Smooth muscle cell (in vitro differentiated cells): Measurements from ENCODE around the gene OR1I1. TPM values are rescaled to one million over a fixed set of nuclear protein-coding genes. Genes with fewer than 3 reads are reported as not detected.

ENCODE experiments used
- DNase-seq: peaks from one replicate; lab custom pipeline; 2025; ENCODE audit not compliant: unreplicated experiment; lab: John Stamatoyannopoulos, UW
- H2AFZ ChIP-seq: fragments of 200-600 bp; sonication (generic); 2 replicates; pipeline ENCODE4 v1.6.0; 2016; ENCODE audit warnings: antibody characterized with exemption, low read depth, mild to moderate bottlenecking
- H3F3A ChIP-seq: fragments of 200-600 bp; sonication (generic); 2 replicates; pipeline ENCODE4 v1.6.0; 2017; ENCODE audit warnings: antibody characterized with exemption, low read depth
- H3K27ac ChIP-seq: fragments of 200-600 bp; sonication (generic); 2 replicates; pipeline ENCODE4 v1.5.1; 2016; ENCODE audit warnings: low read depth, mild to moderate bottlenecking
- H3K27me3 ChIP-seq: fragments of 200-600 bp; sonication (generic); 2 replicates; pipeline ENCODE4 v1.6.1; 2016; ENCODE audit warnings: low read depth, mild to moderate bottlenecking
- H3K36me3 ChIP-seq: fragments of 200-600 bp; sonication (generic); 2 replicates; pipeline ENCODE4 v1.5.1; 2016; ENCODE audit warnings: low read depth
- H3K4me1 ChIP-seq: fragments of 200-600 bp; sonication (generic); 2 replicates; pipeline ENCODE4 v1.5.1; 2016; ENCODE audit warnings: low read depth
- H3K4me2 ChIP-seq: fragments of 200-600 bp; sonication (generic); 2 replicates; pipeline ENCODE4 v1.6.0; 2016; ENCODE audit warnings: mild to moderate bottlenecking
- H3K4me3 ChIP-seq: fragments of 200-600 bp; sonication (generic); 2 replicates; pipeline ENCODE4 v1.5.1; 2016; ENCODE audit warnings: mild to moderate bottlenecking
- H3K79me2 ChIP-seq: fragments of 200-600 bp; sonication (generic); 2 replicates; pipeline ENCODE4 v1.6.0; 2016; ENCODE audit warnings: low read depth, mild to moderate bottlenecking
- H3K9ac ChIP-seq: fragments of 200-600 bp; sonication (generic); 2 replicates; pipeline ENCODE4 v1.6.0; 2016; ENCODE audit warnings: low read depth
- H3K9me3 ChIP-seq: fragments of 200-600 bp; sonication (generic); replicated peaks from 2 replicates; pipeline ENCODE4 v1.5.1; 2016; ENCODE audit warnings: low read depth
- H4K20me1 ChIP-seq: fragments of 200-600 bp; sonication (generic); 2 replicates; pipeline ENCODE4 v1.6.0; 2016; ENCODE audit warnings: low read depth
- WGBS: methylation state at CpG from one replicate; pipeline ENCODE4 v1.1.7; 2016; ENCODE audit warnings: low lambda C conversion rate; 5-methylcytosine and 5-hydroxymethylcytosine counted together
- polyA plus RNA-seq: library from polyadenylated mRNA; unstranded; fragments of >200 nt; fragmentation: Nextera tagmentation; extraction: Ambion mirVana; gene quantifications from 2 replicates; pipeline ENCODE4 v1.2.1, GENCODE V29; 2016
- total RNA-seq: library from RNA; depleted of rRNA; stranded (reverse); fragments of >200 nt; gene quantifications from 2 replicates; pipeline ENCODE4 v1.2.3, GENCODE V29; 2014
- TF ChIP-seq, protein P1 (sequence below): fragments of 200-600 bp; sonication (generic); IDR thresholded peaks from 2 replicates; pipeline ENCODE4 v1.5.1; 2017; ENCODE audit warnings: borderline replicate concordance, mild to moderate bottlenecking, antibody characterized with exemption; ENCODE audit not compliant: insufficient read depth, poor library complexity, severe bottlenecking

The OR1I1 gene
- total and polyA plus RNA-seq, 2 experiments from 2014 or later: not detected

DNA sequence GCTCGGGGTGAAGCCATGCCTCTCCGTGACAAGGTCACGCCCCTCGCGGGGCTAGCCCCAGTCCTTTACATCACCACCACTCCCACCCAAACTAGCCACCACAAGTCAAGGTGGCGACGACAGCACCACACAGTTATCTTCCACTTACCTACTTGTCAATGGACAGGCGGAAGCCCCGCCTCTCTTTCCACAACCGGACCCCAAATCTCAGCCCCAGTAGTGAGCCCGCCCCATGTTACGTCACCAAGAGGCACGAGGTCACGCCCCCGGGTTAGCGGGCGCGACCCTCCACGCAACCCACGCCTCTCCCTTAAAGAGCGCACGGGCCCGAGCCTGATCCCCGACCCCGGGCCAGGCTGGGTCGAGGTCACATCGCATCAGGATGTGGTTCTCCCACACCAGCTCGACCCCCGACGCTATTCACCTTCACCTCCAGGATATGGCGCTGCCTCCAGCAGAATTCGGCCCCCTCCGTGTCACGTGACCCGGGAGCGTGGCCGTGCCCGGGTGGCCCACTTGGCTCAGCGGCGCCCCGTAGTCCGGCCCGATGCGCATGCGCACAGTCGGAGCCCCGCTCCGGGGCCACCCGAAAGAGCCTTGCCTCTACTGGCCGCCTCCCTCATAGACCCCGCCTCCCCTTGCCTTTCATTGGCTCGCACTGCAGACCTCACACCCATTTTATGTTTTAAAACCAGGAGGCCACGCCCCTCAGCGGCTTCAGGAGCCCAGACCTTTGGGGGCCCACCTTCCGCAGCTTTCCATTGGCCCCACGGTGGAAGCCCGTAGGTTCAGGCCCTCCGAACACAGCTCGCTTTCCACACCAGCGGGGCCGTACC, 43.4 kb downstream of the OR1I1 start:
- peak overlapping the region; percentile 76 for H3K27ac ChIP-seq
- WGBS: under 1% methylated on average over 61 of the region's 61 CpGs
- H2AFZ ChIP-seq: peak overlapping the region; percentile 39
- H3K4me1 ChIP-seq: peaks cover 7% of the 10 kb centered on the region
- H3F3A ChIP-seq: no peaks in the 10 kb centered on the region
- no peaks in the 10 kb centered on the region for H4K20me1 ChIP-seq
- no peaks in the 10 kb centered on the region for H3K36me3 ChIP-seq
- H3K79me2 ChIP-seq: peaks cover 19% of the 10 kb centered on the region
- H3K9ac ChIP-seq: peak overlapping the region; percentile 80
- H3K9me3 ChIP-seq: no peaks in the 10 kb centered on the region
- H3K4me3 ChIP-seq: peak overlapping the region; percentile 62
- TF ChIP-seq, protein P1, sequence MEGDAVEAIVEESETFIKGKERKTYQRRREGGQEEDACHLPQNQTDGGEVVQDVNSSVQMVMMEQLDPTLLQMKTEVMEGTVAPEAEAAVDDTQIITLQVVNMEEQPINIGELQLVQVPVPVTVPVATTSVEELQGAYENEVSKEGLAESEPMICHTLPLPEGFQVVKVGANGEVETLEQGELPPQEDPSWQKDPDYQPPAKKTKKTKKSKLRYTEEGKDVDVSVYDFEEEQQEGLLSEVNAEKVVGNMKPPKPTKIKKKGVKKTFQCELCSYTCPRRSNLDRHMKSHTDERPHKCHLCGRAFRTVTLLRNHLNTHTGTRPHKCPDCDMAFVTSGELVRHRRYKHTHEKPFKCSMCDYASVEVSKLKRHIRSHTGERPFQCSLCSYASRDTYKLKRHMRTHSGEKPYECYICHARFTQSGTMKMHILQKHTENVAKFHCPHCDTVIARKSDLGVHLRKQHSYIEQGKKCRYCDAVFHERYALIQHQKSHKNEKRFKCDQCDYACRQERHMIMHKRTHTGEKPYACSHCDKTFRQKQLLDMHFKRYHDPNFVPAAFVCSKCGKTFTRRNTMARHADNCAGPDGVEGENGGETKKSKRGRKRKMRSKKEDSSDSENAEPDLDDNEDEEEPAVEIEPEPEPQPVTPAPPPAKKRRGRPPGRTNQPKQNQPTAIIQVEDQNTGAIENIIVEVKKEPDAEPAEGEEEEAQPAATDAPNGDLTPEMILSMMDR: no peak
- H3K4me2 ChIP-seq: peak overlapping the region; percentile 88
- H3K27me3 ChIP-seq: no peaks in the 10 kb centered on the region
- peak; percentile 94 for DNase-seq

DNA sequence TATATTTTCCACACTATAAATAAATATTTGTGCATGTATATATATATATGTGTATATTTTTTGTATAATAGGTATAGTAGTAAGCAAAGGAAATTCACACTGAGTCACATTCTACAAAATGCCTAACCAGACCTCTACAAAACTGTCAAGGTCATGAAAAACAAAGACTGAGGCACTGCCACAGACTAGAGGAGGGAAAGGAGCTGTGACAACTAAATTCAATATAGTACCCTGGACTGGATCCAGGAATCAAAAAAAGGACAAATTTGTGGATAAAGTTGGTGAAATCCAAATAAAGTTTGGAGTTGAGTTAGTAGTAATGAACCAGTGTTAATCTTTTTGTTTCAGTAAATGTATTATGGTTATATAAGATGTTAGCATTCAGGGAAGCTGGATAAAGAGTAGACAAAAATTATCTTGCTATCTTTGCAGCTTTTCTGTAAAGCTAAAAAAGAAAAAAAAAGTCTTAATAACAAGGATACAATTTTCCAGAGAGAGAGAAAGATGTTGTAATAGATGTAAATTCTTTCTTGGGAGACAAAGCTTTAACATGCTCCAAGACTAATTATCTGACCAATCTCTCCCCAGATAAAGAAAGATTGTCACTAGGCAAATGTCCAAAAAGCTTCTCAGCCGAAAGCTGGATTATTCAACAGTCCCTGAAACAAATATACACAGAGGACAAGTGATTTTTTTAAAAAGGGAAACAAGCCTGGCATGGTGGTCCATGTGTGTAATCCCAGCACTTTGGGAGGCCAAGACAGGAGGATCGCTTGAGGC, 44.3 kb downstream of the OR1I1 start:
- peak overlapping the region; percentile 64 for H2AFZ ChIP-seq
- H3K4me2 ChIP-seq: peak overlapping the region; percentile 88
- H3K4me1 ChIP-seq: peaks cover 7% of the 10 kb centered on the region
- no peak for DNase-seq
- H3K79me2 ChIP-seq: peaks cover 19% of the 10 kb centered on the region
- 78% methylated on average over 2 of the region's 2 CpGs for WGBS
- H4K20me1 ChIP-seq: no peaks in the 10 kb centered on the region
- peak overlapping the region; percentile 62 for H3K4me3 ChIP-seq
- H3K27me3 ChIP-seq: no peaks in the 10 kb centered on the region
- TF ChIP-seq, protein P1: no peak
- peak overlapping the region; percentile 60 for H3K27ac ChIP-seq
- no peaks in the 10 kb centered on the region for H3K9me3 ChIP-seq
- no peaks in the 10 kb centered on the region for H3K36me3 ChIP-seq
- no peaks in the 10 kb centered on the region for H3F3A ChIP-seq
- no peak overlapping the region for H3K9ac ChIP-seq

DNA sequence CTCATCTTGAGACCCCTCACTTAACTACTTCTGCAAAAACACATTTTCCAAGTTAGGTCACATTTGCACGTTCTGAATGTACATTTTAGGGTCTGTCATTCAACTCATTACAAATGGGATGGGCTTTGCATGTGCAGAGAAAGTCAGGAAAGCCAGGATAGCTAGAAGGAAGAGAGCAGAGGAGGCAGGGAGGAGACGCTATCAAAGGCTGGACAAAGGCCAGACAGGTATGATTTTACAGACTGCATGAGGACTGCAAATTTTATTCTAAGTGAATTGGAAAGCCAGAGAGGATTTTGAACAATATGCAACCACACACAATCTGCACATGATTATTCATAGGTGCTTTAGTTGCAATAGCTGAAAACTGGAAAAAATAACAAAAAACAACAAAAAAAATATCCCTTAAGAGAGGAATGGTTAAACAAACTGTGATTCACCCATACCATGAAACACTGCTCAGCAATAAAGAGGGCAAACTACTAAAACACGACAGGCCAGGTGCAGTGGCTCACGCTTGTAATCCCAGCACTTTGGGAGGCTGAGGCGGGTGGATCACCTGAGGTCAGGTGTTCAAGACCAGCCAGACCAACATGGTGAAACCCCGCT, 46.3 kb downstream of the OR1I1 start:
- TF ChIP-seq, protein P1: no peak
- Histone ChIP-seq H2AFZ (no peak overlapping the region), H3K4me1 (peaks cover 7% of the 10 kb centered on the region), H3K9ac (no peak overlapping the region), H3K27ac (no peak overlapping the region), H3K79me2 (peaks cover 19% of the 10 kb centered on the region), H3F3A (no peaks in the 10 kb centered on the region), H3K4me3 (no peak overlapping the region), H3K4me2 (no peak overlapping the region), H3K9me3 (no peaks in the 10 kb centered on the region), H3K27me3 (no peaks in the 10 kb centered on the region), H3K36me3 (no peaks in the 10 kb centered on the region), H4K20me1 (no peaks in the 10 kb centered on the region)
- WGBS: 77% methylated on average over 6 of the region's 6 CpGs
- DNase-seq: no peak
